HPDE6-E6E7 (cell line): ENCODE data around the gene SMIM24.
"Not testable (repeated sequence)": the region's sequence is repeated elsewhere in the genome, so short reads cannot be mapped to it uniquely, and the experiment has no call there.

Source experiments
- DNase-seq: peaks from one replicate; pipeline ENCODE4 v3.0.0; 2011; ENCODE audit warnings: missing footprints; ENCODE audit errors: extremely low spot score

The SMIM24 gene

DNA sequence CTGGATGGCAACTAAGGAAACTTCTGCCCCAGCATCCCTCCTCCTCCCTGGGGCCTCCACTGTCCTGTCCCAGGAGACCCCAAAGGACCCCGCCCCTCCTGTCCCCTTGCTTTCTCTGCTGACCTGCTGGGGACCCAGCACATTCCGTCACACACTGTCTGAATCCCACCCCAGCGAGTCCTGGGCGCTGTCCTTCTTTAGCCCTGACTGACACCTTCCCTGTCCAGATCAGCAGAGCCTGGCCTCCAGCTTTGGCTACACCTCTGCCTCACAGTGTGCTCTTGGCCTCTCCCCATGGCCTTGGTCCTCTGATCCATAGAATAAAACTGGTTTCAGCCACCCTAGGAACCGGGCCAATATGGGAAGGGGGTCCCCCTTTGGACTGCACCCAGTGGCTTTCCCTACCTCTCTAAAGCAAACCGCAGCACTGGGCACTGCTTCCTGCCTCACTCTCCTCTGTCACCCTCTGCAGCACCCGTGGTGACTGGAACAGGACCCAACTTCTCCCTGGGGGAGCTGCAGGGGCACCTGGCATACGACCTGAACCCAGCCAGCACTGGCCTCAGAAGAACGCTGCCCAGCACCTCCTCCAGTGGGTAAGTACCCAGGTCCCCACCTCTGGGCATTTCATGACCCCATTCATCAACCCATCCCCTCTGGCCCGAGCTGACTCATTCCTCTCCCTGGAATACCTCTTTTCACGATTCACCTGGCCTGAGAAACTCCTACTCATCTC lies 46.4 kb downstream of the SMIM24 start:
- DNase-seq = no peak

DNA sequence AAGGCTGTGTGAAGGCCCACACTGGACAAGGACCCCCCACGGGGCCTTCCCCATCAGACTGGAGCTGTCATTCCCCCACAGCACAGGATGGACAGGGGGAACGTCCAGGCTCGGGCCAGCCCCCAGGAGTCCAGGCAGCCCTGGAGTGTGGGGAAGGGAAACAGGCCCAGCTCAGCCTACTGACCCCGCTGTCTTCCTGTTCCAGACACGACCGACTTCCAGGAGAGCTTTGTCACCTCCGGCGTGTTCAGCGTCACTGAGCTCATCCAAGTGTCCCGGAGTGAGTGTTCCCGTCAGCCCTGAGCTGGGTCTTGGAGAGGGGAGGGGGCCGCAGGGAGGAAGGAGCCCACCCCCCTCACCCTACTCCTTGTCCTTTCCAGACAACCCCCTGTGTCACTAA lies 47.0 kb downstream of the SMIM24 start:
- DNase-seq = no peak

DNA sequence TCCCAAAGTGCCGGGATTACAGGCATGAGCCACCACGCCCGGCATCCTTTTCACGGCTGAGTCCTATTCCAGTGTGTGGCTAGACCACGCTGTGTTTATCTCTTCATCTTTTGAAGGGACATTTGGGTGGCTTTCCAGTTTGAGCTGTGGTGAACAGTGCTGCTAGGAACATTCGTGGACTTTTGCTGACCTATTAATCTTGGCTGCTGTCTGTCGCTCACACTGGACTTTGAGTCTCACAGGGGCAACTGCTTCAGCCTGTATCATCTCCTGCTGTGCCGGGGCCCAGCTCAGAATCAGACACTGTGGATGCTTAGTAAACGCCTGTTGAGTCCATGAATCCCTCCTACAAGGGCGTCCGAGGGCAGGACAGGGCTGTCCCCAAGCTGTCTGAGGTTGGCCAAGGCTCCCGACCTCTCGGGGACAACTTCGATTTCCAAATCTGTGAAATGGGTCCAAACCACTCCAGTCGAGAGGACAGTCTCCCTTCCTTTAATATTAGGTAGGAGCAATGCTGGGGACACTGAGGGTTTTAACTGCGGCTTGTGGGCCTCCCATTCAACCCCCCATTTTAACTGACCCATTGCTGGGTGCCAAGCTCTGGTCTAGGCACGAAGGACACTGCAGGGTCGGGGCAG lies 48.4 kb downstream of the SMIM24 start:
- DNase-seq = no peak

DNA sequence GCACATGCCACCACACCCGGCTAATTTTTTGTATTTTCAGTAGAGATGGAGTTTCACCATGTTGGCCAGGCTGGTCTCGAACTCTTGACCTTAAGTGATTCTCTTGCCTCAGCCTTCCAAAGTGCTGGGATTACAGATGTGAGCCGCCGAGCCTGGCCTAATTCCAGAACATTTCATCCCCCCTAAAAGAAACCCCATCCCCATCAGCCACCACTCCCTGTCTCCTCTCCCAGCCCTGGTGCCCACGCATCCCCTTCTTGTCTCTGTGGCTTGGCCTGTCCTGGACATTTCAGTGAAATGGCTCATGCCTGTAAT lies 50.0 kb downstream of the SMIM24 start:
- not testable (repeated sequence) for DNase-seq

DNA sequence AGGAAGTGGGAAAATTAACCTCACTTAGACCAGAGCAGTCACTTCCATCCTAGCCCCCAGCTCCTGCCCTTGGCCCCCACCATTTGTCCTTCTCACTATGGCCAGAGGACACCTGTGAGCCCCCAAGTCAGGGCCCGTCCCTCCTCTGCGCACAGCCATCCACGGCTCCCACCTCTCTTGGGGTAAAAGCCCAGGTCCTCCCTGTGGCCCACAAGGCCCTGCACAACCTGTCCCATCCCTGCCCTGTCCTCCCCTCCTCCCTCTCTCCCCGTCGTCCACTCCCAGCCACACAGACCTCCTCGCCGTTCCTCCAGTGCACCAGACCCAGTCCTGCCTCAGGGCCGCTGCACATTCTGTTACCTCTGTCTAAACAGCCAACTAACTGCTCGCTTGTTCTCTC lies 53.9 kb downstream of the SMIM24 start:
- DNase-seq = no peak
